HG02623 (cell line): Measurements from ENCODE around the gene SMCHD1.
"Not testable (repeated sequence)": the region's sequence is repeated elsewhere in the genome, so short reads cannot be mapped to it uniquely, and the experiment has no call there.

ENCODE experiments used
- ATAC-seq: cut with Tn5 transposase; IDR thresholded peaks from one replicate; pipeline ENCODE4 v1.9.1; 2021; ENCODE audit warnings: moderate library complexity; ENCODE audit not compliant: unreplicated experiment

Gene SMCHD1

DNA sequence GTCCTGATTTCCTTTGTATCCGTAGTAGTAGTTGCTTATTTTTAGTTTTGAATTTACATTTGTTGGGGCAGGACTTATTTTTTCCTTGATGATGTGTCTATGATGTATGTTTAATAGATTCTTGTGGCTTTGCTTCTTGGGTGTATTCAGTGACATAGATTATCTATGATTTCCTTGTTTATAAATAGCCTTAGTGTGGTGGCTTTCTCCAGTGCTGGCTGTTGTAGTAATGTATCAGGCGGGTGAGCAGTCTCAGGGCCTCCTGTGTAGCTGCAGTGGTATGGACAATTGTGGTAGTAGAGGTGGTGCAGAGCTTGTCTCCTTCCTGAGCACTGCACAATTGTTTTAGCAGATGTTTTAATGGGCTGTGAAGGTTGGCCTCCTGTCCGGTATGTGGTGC, 60.5 kb downstream of the SMCHD1 start:
- no peak for ATAC-seq

DNA sequence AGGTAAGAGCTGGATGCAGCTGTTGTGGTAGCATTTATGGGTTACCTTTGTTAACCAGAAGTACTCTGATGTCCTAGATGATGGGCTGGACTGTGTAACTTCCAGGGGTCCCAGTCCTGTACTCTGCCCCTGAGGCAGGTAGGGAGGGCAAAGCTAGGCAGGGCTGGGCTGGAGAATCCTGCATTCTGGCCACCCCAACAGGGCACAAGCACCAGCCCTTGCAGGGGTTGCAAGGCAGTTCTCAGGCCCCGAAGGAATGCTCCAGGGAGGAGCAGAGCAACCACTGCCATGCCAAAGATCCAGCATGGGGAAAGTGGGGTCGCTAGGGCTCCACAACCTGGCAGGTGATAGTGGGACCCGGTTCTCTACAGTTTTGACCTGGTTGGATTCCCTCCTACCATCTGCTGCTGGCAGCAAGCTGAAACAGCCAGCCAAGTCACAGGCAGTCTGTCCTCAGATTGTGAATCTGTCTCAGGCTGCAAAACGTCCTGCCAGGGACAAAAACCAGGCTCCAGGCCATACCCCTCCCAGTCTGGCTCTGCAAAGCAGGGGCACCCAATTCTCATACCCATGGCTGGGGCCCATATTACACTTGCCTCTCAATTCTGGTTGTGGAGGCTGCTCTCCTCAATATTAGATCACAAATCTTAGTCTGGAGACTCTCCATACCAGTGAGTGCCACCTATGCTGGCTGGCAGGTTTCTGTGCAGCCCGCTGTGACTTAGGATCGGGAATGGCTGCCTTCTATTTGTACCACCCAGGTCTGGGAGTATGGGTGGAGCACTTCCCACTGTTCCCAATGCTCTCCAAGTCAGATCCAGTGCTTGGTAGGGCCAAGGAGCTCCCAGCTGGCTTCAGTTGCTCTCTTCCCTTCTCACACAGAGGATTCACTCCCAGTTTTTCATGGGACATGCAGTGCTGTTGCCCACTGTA, 61.1 kb downstream of the SMCHD1 start:
- no peak for ATAC-seq

DNA sequence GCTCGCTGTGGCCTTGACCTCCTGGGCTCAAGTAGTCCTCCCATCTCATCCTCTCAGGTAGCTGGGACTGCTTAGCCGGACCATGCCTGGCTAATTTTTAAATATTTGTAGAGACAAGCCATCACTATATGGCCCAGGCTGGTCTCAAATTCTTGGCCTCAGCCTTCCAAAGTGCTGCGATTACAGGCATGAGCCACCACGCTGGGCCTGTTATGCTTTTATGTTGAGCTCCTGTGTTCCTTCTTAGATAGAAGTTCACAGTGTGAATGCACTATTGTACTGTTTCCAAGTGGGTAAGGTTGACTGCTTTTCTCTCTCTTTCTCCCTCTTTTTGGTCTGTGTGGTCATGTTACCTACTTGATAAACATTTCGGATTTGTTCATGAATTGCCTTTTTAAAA, 61.9 kb downstream of the SMCHD1 start:
- no peak for ATAC-seq

DNA sequence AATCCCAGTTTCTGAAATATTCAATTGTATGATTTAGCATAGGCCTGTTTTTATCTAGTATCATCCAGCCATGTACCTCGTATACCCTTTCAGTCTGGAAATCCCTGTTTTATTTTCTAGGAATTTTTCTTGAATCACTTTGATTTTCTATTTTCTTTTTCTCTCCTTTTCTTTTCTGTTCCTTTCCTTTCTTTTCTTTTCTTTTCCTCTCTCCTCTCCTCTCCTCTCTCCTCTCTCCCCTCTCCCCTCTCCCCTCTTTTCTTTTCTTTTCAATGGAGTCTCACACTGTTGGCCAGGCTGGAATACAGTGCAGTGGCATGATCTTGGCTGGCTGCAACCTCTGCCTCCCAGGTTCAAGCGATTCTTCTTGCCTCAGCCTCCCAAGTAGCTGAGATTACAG, 63.5 kb downstream of the SMCHD1 start:
- ATAC-seq, result no peak

DNA sequence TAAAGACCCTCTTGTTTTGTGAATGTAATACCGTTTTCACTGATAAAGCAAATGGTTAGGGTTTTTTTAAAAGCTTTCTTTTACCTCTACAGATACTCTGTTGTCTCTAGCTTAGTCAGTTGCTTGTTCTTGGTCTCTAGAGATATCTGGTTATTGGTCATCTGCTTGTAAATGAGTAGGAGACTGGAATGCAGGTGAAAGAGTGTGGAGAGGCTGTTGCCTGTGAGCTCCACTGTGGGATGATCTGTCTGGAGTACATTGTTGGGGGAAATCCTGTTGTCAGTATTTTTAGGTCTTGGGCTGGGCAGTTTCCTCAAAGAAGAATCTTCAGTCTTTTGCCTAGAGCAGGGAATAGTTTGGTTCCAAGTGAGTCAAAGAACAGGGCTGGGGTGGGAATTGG, 67.7 kb downstream of the SMCHD1 start:
- ATAC-seq, result no peak

DNA sequence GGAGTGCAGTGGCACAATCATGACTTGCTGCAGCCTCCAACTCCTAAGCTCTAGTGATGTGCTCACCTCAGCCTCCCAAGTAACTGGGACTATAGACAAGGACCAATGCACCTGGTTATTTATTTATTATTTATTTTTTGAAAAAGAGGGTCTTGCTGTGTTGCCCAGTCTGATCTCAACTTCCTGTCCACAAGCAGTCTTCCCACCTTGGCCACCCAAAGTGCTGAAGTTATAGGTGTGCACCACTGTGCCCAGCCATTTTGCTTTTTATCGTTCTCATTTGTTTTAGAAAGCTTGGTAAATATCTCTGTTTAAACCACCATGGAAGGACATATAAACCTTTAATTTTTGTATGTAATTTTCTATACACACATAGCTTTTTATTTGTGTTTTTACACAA, 74.2 kb downstream of the SMCHD1 start:
- no peak for ATAC-seq

DNA sequence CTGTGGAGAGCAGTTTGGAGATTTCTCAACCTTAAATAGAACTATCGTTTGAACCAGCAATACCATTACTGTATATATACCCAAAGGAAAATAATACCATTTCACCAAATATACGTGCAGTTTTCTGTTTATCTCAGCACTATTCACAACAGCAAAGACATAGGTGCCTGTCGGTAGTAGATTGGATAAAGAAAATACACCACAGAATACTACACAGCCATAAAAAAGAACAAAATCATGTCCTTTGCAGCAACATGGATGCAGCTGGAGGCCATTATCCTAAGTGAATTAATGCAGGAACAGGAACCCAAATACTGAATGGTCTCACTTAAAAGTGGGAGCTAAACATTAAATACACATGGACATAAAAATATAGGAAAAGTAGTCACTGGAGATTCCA, 81.3 kb downstream of the SMCHD1 start:
- no peak for ATAC-seq

DNA sequence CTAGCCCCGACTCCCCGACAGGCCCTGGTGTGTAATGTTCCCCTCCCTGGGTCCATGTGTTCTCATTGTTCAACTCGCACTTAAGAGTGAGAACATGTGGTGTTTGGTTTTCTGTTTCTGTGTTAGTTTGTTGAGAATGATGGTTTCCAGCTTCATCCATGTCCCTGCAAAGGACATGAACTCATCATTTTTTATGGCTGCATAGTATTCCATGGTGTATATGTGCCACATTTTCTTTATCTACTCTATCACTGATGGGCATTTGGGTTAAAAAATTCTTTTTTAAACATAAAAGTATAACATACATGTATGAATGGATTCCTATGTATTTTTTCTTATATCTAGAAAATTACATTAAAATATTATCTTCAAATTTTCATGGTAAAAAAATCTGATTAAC, 84.6 kb downstream of the SMCHD1 start:
- ATAC-seq, result not testable (repeated sequence)

DNA sequence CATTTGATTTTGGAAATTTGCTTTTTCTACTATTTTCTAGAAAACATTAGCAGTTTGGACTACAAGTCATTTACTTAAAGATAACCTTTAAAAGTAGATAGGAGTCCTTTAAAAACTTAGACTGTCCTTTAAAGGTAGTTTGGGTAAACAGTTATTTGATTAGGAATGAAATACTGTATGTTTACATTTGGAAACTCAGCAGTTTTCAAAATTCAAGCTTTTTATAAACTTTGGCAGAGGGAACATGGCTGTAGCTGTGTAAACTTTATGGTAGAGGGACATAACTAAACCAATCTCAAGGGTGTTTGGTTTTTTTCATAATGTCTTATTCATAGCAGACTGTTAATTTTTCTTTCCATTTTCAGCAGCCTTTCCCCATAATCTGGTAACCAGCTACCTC, 90.7 kb downstream of the SMCHD1 start:
- ATAC-seq, result no peak

DNA sequence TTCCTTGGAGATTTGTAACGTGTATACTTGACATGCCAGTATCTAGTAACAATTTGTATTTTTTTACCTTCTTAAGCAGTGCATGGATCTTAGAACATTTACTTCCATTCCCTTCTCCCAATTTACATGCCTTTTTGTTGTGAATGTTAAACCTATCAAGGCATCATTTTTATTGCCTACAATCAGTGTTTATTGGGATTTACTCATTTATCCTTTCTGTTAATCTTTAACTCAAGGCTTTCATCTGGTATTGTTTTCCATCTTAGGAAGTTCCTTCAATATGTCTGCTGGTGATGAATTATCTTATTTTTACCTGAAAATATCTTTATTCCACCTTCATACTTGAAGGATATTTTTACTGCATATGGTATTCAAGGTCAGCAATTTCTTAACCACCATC, 102.8 kb downstream of the SMCHD1 start:
- ATAC-seq, result no peak

DNA sequence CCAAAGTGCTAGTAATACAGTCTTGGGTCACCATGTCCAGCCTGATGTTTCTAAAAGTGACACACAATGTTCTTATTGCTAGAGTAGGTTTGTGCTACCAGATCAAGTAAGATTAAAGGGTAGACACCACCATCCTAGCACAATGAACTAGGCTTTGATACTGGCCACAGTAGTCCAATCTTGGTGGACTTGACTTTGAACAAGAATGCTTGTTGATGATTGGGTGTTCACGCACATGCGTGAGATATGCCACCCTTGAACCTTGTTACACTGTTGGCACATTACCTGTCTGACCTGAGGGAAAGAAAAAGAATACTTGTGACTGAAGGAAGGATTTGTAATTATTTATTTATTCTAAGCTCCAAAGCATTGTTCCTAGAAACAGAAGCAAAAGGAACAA, 119.1 kb downstream of the SMCHD1 start:
- no peak for ATAC-seq

DNA sequence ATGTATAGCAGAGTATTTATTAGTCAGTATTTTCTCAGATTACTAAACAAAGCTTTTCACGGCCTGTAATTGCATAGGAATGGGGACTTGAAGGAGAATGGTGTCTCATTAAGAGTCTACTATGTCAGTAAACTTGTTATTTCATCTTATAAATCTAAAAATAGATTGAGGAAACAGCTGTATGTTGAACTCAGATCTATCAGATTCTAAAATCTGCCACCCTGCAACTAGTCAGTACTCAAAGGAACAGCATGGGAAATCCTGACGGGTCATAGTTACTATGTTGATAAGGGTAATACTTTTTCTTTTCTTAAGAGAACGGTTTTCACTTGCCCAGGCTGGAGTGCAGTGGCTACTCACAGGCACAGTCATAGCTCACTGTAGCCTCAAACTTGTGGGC, 121.1 kb downstream of the SMCHD1 start:
- ATAC-seq, result no peak

DNA sequence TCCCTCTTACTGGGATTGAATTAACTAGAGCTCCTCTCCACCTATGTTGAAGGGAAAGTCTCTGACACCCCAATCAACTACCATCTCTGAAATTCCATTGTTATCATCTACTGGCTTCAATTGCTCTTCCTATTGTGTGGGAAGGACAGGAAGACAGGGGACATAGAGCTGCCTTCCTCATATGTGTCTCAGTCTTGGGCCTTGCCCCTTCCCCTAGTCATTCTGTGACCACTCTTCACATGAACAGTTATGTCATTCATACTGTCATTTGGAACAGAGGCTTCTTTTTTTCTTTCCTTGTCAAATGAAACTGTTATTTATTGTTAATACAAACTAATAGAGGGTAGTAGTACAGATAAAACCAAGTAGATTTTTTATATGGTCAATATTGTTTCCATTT, 121.7 kb downstream of the SMCHD1 start:
- ATAC-seq, result no peak

DNA sequence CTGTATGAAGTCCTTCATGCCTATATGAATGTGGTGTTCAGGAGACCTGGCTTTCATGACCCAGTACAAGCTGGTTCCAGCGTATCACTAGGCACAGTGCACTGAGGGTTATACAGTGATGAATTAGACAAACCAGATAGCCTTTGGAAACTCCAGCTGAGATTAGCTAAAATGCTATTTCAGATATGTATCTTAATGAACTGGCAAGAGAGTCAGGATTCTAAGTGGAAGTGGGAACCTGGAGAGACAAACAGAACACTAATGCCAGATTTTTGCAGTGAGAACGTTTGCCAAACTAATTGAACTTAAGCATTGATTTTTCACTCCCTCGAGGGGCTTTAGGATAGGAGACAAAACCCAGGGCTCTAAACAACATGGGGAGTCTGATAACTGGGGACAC, 125.2 kb downstream of the SMCHD1 start:
- no peak for ATAC-seq

DNA sequence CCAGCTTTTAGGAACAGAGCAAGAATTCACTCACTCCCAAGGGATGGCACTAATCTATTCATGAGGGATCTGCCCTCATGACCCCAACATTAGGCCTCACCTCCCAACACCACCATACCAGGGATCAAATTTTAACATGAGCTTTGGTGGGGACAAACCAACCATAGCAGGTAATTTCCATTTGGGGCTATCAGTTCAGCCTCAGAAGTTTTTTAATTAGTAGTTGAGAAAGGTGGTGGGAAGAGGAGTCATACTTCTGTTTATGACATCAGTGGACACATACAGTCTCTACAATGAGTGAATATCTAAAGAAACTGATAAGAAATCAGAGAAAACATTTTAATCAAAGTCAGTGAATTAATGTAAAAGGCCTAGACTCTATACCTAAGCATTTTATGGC, 131.7 kb downstream of the SMCHD1 start:
- ATAC-seq, result no peak

DNA sequence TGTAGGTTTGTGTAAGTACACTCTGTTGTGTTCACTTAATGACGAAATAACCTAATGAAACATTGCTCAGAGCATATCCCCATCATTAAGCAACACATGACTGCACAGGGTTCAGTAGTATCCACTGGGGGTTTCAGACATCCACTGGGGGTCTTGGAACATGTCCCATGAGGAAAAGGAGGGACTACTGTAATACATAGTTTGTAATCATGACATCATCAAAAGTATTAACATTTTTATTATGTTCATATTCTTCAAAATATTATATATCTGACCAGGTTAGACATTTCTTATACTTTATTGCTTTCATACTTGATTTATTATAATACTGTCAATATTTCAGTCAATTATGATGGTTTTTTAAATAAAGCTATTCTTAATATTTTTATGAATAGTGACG, 136.9 kb downstream of the SMCHD1 start:
- no peak for ATAC-seq

DNA sequence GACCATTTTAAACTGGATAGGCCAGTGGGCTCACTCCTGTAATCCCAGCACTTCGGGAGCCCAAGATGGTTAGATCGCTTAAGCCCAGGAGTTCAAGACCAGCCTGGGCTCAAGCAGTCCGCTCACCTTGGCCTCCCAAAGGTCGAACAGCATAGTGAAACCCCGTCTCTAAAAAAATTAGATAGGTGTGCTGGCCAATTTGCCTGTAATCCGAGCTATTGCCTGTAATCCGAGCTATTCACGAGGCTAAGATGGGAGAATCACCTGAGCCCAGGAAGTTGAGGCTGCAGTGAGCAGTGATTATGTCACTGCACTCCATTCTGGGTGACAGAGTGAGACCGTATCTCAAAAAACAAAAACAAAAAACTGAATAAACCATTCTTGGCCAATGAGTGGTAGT, 138.6 kb downstream of the SMCHD1 start:
- no peak for ATAC-seq

DNA sequence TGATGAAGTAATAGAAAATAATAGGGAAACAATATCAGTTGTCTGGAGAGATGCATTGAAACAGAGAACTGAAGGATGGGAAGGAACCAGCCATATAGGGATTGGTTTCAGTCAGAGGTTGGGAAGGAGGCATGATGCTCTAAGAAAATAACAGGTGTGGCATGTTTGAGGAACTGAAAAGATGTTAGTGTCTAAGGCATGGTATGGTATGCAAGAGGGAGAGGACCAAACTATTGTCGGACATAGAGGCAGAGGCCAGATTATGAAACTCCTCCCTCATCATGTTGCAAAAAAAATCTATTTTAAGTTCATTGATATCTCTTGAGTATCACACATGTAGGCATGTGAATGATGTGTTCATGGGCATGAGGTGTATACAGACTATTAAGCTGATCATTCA, 142.4 kb downstream of the SMCHD1 start:
- no peak for ATAC-seq

DNA sequence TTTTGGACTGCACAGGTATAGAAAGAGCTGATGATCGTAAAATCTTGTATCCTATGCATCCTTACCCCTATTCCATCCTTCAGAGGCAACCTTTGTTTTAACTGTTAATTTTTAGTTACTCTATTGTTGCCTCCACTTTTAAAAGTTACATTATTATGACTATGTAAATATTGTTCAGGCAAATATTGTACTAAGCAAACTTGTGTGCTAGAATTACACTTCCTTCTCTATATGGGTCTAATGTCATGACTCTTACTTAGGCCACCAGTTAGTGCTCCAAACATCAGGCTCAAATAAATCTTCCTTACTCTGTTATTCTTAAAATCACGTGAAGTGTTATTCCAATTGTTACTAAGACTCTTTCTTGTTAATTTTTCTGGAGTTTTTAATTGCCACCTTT, 143.8 kb downstream of the SMCHD1 start:
- ATAC-seq, result no peak

DNA sequence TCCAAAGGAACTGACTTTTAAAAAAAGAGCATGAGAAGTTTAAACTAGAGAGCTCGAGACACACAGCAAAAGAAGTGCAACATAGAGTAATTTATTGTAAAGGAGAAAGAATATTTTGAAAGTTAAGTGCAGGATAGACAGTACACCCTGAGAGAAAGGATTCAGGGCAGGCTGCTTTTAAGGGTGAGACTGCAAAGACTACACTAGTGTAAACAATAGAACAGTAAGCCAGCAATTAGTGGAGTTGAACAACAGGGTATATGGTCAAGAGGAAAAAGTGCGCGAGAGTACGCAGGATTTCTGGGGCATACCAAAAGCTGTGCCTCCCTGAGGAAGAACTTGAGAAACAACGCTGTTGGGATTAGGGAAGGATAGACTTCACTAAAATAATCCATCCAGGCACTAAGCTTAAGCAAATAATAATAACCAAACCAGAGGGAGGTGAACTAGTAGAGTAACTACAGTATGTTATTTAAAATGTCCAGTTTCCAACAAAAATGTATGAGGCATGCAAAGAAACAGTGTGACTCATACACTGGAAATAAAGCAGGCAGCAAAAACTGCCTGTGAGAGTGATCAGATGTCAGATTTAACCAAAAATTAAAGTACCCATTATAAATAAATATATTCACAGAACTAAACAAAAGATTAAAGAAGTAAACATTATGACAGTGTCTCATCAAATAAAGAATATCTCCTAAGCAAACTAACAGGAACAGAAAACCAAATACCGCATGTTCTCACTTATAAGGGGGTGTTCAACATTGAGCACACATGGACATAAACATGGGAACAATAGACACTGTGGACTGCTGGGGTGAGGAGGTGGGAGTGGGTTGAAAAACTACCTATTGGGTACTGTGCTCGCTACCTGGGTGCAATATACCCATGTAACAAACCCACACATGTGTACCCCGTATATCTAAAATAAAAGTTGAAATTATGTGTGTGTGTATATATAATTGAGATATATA, 150.7 kb downstream of the SMCHD1 start:
- no peak for ATAC-seq

DNA sequence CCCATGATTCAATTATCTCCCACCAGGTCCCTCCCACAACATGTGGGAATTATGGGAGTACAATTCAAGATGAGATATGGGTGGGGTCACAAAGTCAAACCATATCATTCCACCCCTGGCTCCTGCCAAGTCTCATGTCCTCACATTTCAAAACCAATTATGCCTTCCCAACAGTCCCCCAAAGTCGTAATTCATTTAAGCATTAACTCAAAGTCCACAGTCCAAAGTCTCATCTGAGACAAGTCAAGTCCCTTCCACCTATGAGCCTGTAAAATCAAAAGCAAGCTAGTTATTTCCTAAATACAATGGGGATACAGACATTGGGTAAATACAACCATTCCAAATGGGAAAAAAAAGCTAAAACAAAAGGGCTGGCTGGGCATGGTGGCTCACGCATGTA, 153.1 kb downstream of the SMCHD1 start:
- not testable (repeated sequence) for ATAC-seq

DNA sequence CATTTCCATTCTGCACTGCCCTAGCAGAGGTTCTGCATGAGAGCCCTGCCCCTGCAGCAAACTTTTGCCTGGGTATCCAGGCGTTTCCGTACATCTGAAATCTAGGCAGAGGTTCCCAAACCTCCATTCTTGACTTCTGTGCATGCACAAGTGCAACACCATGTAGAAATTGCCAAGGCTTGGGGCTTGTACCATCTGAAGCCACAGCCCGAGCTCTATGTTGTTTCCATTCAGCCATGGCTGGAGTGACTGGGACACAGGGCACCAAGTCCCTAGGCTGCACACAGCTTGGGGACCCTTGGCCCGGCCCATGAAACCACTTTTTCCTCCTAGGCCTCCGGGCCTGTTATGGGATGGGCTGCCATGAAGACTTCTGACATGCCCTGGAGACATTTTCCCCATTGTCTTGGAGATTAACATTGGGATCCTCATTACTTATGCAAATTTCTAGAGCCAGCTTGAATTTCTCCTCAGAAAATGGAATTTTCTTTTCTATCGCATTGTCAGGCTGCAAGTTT, 154.2 kb downstream of the SMCHD1 start:
- ATAC-seq, result not testable (repeated sequence)
